C4-2B (cell line): ENCODE measurements around the gene CEMIP.
"Not testable (repeated sequence)": the region's sequence is repeated elsewhere in the genome, so short reads cannot be mapped to it uniquely, and the experiment has no call there.

Source experiments
- H3K27ac ChIP-seq: fragments of 450-650 bp; 2 replicates; pipeline ENCODE4 v1.5.1; 2017
- CTCF ChIP-seq: fragments of 450-650 bp; conservative IDR thresholded peaks from 2 replicates; pipeline ENCODE4 v1.5.1; 2017; ENCODE audit warnings: mild to moderate bottlenecking
- ZFX ChIP-seq: fragments of 450-650 bp; IDR thresholded peaks from 2 replicates; pipeline ENCODE4 v1.6.1; 2017

The CEMIP gene

GRCh38 chr15:80957976-80958375, 178.8 kb downstream of the CEMIP start:
- H3K27ac ChIP-seq: no peak overlapping the region
- TF ChIP-seq ZFX: no peak

DNA sequence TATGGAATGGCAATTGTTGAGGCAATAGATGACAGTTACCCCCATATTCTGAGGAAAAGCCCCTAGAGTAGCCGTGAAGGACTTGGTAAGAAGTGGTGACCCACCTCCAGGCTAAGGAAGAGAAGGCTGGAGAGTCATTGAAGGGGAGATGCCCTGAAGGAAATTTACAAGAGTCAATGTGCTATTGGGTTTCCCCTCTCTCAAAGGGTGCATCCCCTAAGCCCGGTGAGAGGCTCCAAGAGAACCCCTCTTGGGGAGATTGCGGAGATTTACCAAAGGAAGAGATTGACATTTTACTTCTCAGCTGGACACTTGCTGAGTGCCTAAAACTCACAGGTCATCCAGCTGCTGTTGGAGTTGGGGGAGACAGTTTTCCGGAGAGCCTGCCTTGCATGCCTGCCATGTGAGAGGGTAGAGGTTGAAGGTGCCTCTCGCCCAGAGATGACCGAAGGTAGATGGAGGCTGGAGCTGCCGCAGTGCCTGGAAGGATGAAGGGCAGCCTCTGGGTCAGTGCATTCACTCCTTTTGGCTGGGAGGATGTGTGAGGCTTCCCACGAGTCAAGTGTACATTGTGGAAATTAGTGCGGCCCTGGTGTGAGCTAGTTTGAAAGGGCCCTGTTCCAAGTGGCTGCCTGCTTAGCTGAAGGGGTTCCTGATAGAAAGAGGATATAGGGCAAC, 179.8 kb downstream of the CEMIP start:
- H3K27ac ChIP-seq: no peak overlapping the region

GRCh38 chr15:80965454-80965853, 186.3 kb downstream of the CEMIP start:
- H3K27ac ChIP-seq: not testable (repeated sequence)

More for the DNA sequence above, 179.8 kb downstream of the CEMIP start:
- TF ChIP-seq CTCF: no peak
- TF ChIP-seq ZFX: no peak

- TF ChIP-seq CTCF (no peak), ZFX (no peak)
- H3K27ac ChIP-seq: no peak overlapping the region
Observed at GRCh38 chr15:80966431-80967197, 187.4 kb downstream of the CEMIP start.

DNA sequence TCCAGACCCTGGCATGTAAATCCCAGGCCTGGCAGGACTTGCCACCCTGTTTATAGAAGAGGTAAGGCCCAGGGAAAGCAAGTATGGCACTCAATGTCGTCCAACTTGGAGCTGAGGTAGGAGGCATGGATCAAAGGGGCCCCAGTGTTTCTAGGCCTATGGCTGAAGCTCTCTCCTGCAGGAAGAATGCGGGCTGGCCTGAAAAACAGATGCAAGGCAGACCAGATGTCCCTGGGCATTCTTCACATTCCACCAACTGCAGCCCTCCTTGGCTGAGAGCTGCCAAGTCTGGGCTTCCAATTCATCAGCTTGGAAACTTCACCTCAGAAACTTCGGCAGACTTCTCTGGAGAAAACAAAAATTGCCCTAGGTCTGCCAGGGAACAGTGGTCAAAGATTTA, 188.3 kb downstream of the CEMIP start:
- no peak overlapping the region for H3K27ac ChIP-seq
- TF ChIP-seq CTCF (no peak), ZFX (no peak)

DNA sequence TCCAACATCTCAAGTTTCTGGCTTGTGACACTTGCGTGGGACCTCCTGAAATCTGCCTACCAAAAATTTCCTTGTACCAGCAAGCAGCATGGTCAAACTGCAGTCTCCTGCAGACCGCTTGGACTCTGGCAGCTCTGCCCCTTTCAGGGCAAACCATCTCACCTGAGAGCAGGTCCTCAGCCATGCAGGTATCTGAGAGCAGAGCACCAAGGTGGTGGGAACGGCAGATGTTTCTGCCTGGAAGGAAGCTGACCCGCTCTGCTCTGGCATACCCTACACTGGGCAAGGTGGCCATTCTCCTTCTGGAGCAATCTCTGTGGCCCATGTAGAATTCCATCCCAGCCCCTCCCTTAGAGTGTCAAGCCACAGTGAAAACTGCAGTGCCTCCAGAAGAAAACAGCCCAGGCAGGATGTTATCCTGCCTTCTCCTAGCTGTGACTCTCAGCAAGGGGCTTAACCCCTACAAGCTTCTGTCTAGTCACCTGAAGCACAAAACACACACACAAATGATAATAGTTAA, 188.9 kb downstream of the CEMIP start:
- no peak for TF ChIP-seq ZFX
- TF ChIP-seq CTCF: no peak
- H3K27ac ChIP-seq: no peak overlapping the region

DNA sequence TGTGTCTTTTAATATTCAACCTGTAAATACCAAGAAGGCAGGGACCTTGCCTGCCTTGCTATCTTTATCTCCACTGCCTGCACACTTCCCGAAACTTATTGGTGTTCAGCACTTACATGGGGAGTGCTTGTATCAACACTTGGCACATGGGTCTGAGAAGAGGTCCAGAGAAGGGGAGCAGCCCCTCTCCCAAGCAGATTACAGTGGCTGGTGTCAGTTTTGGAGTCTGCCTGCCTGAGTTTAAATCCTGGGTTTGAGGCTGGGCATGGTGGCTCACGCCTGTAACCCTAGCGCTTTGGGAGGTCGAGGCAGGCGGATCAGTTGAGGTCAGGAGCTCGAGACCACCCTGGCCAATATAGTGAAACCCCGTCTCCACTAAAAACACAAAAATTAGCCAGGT, 190.1 kb downstream of the CEMIP start:
- no peak for TF ChIP-seq CTCF
- no peak for TF ChIP-seq ZFX
- no peak overlapping the region for H3K27ac ChIP-seq

DNA sequence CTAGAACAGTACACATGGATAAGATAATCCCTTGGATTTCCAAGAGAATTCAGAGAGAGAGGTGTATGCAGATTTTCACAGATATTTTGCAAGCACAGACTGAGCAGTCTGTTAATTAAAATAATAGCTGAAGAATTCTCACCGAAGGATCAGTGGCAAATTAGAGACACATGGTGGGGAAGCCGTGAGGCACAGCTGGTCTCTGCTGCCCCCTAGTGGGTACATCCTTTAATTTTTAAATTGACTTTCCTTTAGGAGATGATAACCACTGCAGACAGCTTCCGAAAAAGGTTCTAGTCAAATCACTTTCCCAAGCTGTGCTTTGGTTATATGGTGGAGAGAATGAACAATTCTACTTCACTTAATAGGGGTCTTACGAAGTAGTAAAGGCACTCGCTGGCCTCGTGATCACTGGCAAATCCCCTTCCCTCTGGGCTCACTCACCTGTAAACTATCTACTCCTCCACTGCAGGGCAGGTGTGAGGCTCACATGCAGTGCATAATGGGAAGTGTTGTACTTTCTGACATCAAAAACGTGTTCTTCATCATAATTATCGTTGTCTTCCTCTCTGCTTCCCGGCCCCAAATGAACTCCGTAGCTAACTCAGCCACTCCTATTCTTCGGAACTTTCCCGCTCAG, 191.0 kb downstream of the CEMIP start:
- H3K27ac ChIP-seq: no peak overlapping the region
- TF ChIP-seq CTCF: peak; percentile 93
- no peak for TF ChIP-seq ZFX
